Activated CD8-positive, alpha-beta memory T cell treated with anti-CD3 and anti-CD28 coated beads, Interleukin-2, amount 10 ng/mL, durations not matched to agents 7 days and 5 days (primary cell): ENCODE results near the gene PPP1R7. TPM values are rescaled to one million over a fixed set of nuclear protein-coding genes. Genes with fewer than 3 reads are reported as not detected.

ENCODE experiments used
- ATAC-seq: fragments of 150-1000 bp; cut with Tn5 transposase; one replicate; pipeline ENCODE4 v1.10.0; 2021; ENCODE audit warnings: moderate library complexity
- CTCF ChIA-PET: fragments of 350-600 bp; sonication (Branson Sonifier 250); formaldehyde crosslinking; loops from one replicate; lab custom pipeline; 2021; ENCODE audit warnings: antibody characterized with exemption; lab: Charles Lee
- DNase-seq: peaks from one replicate; pipeline ENCODE4 v3.0.0-alpha.2; 2020
- H3K27ac Mint-ChIP-seq: one replicate; pipeline ENCODE4 v1.8.0; 2021; ENCODE audit warnings: mild to moderate bottlenecking, mixed read lengths
- H3K27me3 Mint-ChIP-seq: one replicate; pipeline ENCODE4 v1.8.0; 2021; ENCODE audit warnings: mixed read lengths
- H3K36me3 Mint-ChIP-seq: one replicate; pipeline ENCODE4 v1.8.0; 2021; ENCODE audit warnings: mild to moderate bottlenecking, mixed read lengths
- H3K4me1 Mint-ChIP-seq: one replicate; pipeline ENCODE4 v1.8.0; 2021; ENCODE audit warnings: mixed read lengths
- H3K4me3 Mint-ChIP-seq: one replicate; pipeline ENCODE4 v1.8.0; 2021; ENCODE audit warnings: mild to moderate bottlenecking, moderate library complexity, mixed read lengths
- H3K9me3 Mint-ChIP-seq: one replicate; pipeline ENCODE4 v1.8.0; 2022; ENCODE audit warnings: low read depth, mixed read lengths
- total RNA-seq, 2 experiments: library from RNA; stranded (reverse); gene quantifications; one replicate each; pipeline ENCODE4 v1.2.3, GENCODE V29; 2021

PPP1R7 gene
- total RNA-seq, 2 experiments from 2014 or later, result 86.4 to 99.5 TPM

GRCh38 chr2:241200822-241201395 is 50.6 kb downstream of the PPP1R7 start:
- H3K9me3 Mint-ChIP-seq, result no peaks in the 10 kb centered on the region
- no peaks in the 10 kb centered on the region for H3K27me3 Mint-ChIP-seq
- peaks cover 2% of the 10 kb centered on the region for H3K4me1 Mint-ChIP-seq
- no peak overlapping the region for H3K27ac Mint-ChIP-seq
- CTCF ChIA-PET, result no interaction called here
- ATAC-seq (no peak), DNase-seq (no peak)
- H3K36me3 Mint-ChIP-seq, result no peaks in the 10 kb centered on the region
- no peak overlapping the region for H3K4me3 Mint-ChIP-seq

GRCh38 chr2:241201445-241202267 is 51.4 kb downstream of the PPP1R7 start:
- peaks cover 2% of the 10 kb centered on the region for H3K4me1 Mint-ChIP-seq
- CTCF ChIA-PET, result no interaction called here
- H3K36me3 Mint-ChIP-seq, result no peaks in the 10 kb centered on the region
- H3K9me3 Mint-ChIP-seq, result no peaks in the 10 kb centered on the region
- no peaks in the 10 kb centered on the region for H3K27me3 Mint-ChIP-seq
- ATAC-seq (no peak), DNase-seq (no peak)
- H3K4me3 Mint-ChIP-seq, result no peak overlapping the region
- no peak overlapping the region for H3K27ac Mint-ChIP-seq

GRCh38 chr2:241202268-241202585 is 52.0 kb downstream of the PPP1R7 start:
- H3K27me3 Mint-ChIP-seq, result no peaks in the 10 kb centered on the region
- H3K9me3 Mint-ChIP-seq, result no peaks in the 10 kb centered on the region
- no peak overlapping the region for H3K4me3 Mint-ChIP-seq
- ATAC-seq (no peak), DNase-seq (no peak)
- CTCF ChIA-PET, result no interaction called here
- H3K27ac Mint-ChIP-seq, result no peak overlapping the region
- H3K4me1 Mint-ChIP-seq, result peaks cover 2% of the 10 kb centered on the region
- H3K36me3 Mint-ChIP-seq, result no peaks in the 10 kb centered on the region

GRCh38 chr2:241202681-241203080 is 52.4 kb downstream of the PPP1R7 start:
- Mint-ChIP-seq H3K27ac (no peak overlapping the region), H3K4me1 (peaks cover 2% of the 10 kb centered on the region), H3K36me3 (no peaks in the 10 kb centered on the region), H3K27me3 (no peaks in the 10 kb centered on the region), H3K9me3 (no peaks in the 10 kb centered on the region), H3K4me3 (no peak overlapping the region)
- no peak for ATAC-seq
- no peak for DNase-seq
- CTCF ChIA-PET, result no interaction called here

GRCh38 chr2:241203218-241204009 is 53.1 kb downstream of the PPP1R7 start:
- CTCF ChIA-PET, result no interaction called here
- Mint-ChIP-seq H3K9me3 (no peaks in the 10 kb centered on the region), H3K36me3 (no peaks in the 10 kb centered on the region), H3K4me1 (peaks cover 2% of the 10 kb centered on the region), H3K27ac (no peak overlapping the region), H3K4me3 (no peak overlapping the region), H3K27me3 (no peaks in the 10 kb centered on the region)
- ATAC-seq (no peak), DNase-seq (no peak)

- Mint-ChIP-seq H3K36me3 (no peaks in the 10 kb centered on the region), H3K4me1 (peaks cover 2% of the 10 kb centered on the region), H3K9me3 (no peaks in the 10 kb centered on the region), H3K27me3 (no peaks in the 10 kb centered on the region), H3K27ac (no peak overlapping the region), H3K4me3 (no peak overlapping the region)
- ATAC-seq, result no peak
- DNase-seq, result no peak
- CTCF ChIA-PET, result no interaction called here
Observed at GRCh38 chr2:241204010-241204384, 53.7 kb downstream of the PPP1R7 start.

- H3K27me3 Mint-ChIP-seq, result no peaks in the 10 kb centered on the region
- no peaks in the 10 kb centered on the region for H3K36me3 Mint-ChIP-seq
- H3K27ac Mint-ChIP-seq, result no peak overlapping the region
- CTCF ChIA-PET, result no interaction called here
- no peak for DNase-seq
- ATAC-seq, result no peak
- peaks cover 2% of the 10 kb centered on the region for H3K4me1 Mint-ChIP-seq
- no peaks in the 10 kb centered on the region for H3K9me3 Mint-ChIP-seq
- H3K4me3 Mint-ChIP-seq, result no peak overlapping the region
Observed at GRCh38 chr2:241204490-241204889, 54.2 kb downstream of the PPP1R7 start.

- no peak for ATAC-seq
- Mint-ChIP-seq H3K4me1 (peaks cover 2% of the 10 kb centered on the region), H3K36me3 (no peaks in the 10 kb centered on the region), H3K27me3 (no peaks in the 10 kb centered on the region), H3K9me3 (no peaks in the 10 kb centered on the region), H3K27ac (no peak overlapping the region), H3K4me3 (no peak overlapping the region)
- CTCF ChIA-PET, result no interaction called here
- no peak for DNase-seq
Observed at GRCh38 chr2:241205086-241205485, 54.8 kb downstream of the PPP1R7 start.

- CTCF ChIA-PET, result no interaction called here
- ATAC-seq, result no peak
- H3K4me3 Mint-ChIP-seq, result no peak overlapping the region
Observed at GRCh38 chr2:241207151-241207550, 56.9 kb downstream of the PPP1R7 start.

GRCh38 chr2:241207641-241208040 is 57.4 kb downstream of the PPP1R7 start:
- Mint-ChIP-seq H3K36me3 (no peaks in the 10 kb centered on the region), H3K4me3 (no peak overlapping the region), H3K27ac (no peak overlapping the region), H3K27me3 (no peaks in the 10 kb centered on the region), H3K4me1 (no peaks in the 10 kb centered on the region), H3K9me3 (no peaks in the 10 kb centered on the region)
- CTCF ChIA-PET, result no interaction called here
- no peak for DNase-seq
- ATAC-seq, result no peak

More at GRCh38 chr2:241207151-241207550, 56.9 kb downstream of the PPP1R7 start:
- Mint-ChIP-seq H3K9me3 (no peaks in the 10 kb centered on the region), H3K27ac (no peak overlapping the region), H3K36me3 (no peaks in the 10 kb centered on the region), H3K4me1 (no peaks in the 10 kb centered on the region), H3K27me3 (no peaks in the 10 kb centered on the region)
- DNase-seq, result no peak

GRCh38 chr2:241208058-241208457 is 57.8 kb downstream of the PPP1R7 start:
- H3K4me3 Mint-ChIP-seq, result no peak overlapping the region
- no peak overlapping the region for H3K27ac Mint-ChIP-seq
- CTCF ChIA-PET, result no interaction called here
- H3K36me3 Mint-ChIP-seq, result no peaks in the 10 kb centered on the region
- no peak for DNase-seq
- no peak for ATAC-seq
- no peaks in the 10 kb centered on the region for H3K4me1 Mint-ChIP-seq
- H3K27me3 Mint-ChIP-seq, result no peaks in the 10 kb centered on the region
- no peaks in the 10 kb centered on the region for H3K9me3 Mint-ChIP-seq

- DNase-seq (no peak), ATAC-seq (no peak)
- Mint-ChIP-seq H3K4me1 (no peaks in the 10 kb centered on the region), H3K4me3 (no peak overlapping the region), H3K36me3 (no peaks in the 10 kb centered on the region), H3K27ac (no peak overlapping the region), H3K27me3 (no peaks in the 10 kb centered on the region), H3K9me3 (no peaks in the 10 kb centered on the region)
- CTCF ChIA-PET, result no interaction called here
Observed at GRCh38 chr2:241209271-241209670, 59.0 kb downstream of the PPP1R7 start.

GRCh38 chr2:241211276-241211675 is 61.0 kb downstream of the PPP1R7 start:
- Mint-ChIP-seq H3K4me1 (no peaks in the 10 kb centered on the region), H3K4me3 (no peak overlapping the region), H3K27me3 (peaks cover 5% of the 10 kb centered on the region), H3K36me3 (no peaks in the 10 kb centered on the region), H3K27ac (no peak overlapping the region), H3K9me3 (no peaks in the 10 kb centered on the region)
- CTCF ChIA-PET, result no interaction called here
- ATAC-seq (peak; percentile 31), DNase-seq (no peak)

GRCh38 chr2:241213041-241213440 is 62.8 kb downstream of the PPP1R7 start:
- CTCF ChIA-PET, result no interaction called here
- ATAC-seq, result no peak

More at GRCh38 chr2:241213041-241213440, 62.8 kb downstream of the PPP1R7 start:
- Mint-ChIP-seq H3K36me3 (no peaks in the 10 kb centered on the region), H3K4me1 (peaks cover 1% of the 10 kb centered on the region), H3K27me3 (peaks cover 9% of the 10 kb centered on the region), H3K4me3 (no peak overlapping the region), H3K27ac (no peak overlapping the region), H3K9me3 (no peaks in the 10 kb centered on the region)
- no peak for DNase-seq
